ENCODE measurements around the gene WDR35. TPM values are rescaled to one million over a fixed set of nuclear protein-coding genes. Genes with fewer than 3 reads are reported as not detected.

The WDR35 gene
- total and polyA plus RNA-seq, 8 donors = 2.6 to 7.2 (median 3.8) TPM

- Histone ChIP-seq H3K4me1 (peaks cover 0 to 4% (median 0%) of the 10 kb centered on the region in 3 donors), H3K36me3 (no peaks in the 10 kb centered on the region), H3K4me3 (no peak overlapping the region), H3K27me3 (no peaks in the 10 kb centered on the region), H3K27ac (no peak overlapping the region), H3K9me3 (no peaks in the 10 kb centered on the region)
- no peak for DNase-seq
- intact Hi-C loops (cut with DNase I) = loop anchor here in 2 of 3 donors (5.0 to 10.0 kb wide), 3 partner anchors 500 to 1340 kb away; no protein-coding TSS in a partner anchor
- TF ChIP-seq, protein P1, sequence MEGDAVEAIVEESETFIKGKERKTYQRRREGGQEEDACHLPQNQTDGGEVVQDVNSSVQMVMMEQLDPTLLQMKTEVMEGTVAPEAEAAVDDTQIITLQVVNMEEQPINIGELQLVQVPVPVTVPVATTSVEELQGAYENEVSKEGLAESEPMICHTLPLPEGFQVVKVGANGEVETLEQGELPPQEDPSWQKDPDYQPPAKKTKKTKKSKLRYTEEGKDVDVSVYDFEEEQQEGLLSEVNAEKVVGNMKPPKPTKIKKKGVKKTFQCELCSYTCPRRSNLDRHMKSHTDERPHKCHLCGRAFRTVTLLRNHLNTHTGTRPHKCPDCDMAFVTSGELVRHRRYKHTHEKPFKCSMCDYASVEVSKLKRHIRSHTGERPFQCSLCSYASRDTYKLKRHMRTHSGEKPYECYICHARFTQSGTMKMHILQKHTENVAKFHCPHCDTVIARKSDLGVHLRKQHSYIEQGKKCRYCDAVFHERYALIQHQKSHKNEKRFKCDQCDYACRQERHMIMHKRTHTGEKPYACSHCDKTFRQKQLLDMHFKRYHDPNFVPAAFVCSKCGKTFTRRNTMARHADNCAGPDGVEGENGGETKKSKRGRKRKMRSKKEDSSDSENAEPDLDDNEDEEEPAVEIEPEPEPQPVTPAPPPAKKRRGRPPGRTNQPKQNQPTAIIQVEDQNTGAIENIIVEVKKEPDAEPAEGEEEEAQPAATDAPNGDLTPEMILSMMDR (IDR thresholded peaks at IDR 0.05) = no peak
- 54 to 62% methylated on average over 11 of the region's 11 CpGs for WGBS, 2 donors
- no peak for ATAC-seq
- no peak for FAIRE-seq
Observed at GRCh38 chr2:19864381-19864780, 125.5 kb downstream of the WDR35 start.

DNA sequence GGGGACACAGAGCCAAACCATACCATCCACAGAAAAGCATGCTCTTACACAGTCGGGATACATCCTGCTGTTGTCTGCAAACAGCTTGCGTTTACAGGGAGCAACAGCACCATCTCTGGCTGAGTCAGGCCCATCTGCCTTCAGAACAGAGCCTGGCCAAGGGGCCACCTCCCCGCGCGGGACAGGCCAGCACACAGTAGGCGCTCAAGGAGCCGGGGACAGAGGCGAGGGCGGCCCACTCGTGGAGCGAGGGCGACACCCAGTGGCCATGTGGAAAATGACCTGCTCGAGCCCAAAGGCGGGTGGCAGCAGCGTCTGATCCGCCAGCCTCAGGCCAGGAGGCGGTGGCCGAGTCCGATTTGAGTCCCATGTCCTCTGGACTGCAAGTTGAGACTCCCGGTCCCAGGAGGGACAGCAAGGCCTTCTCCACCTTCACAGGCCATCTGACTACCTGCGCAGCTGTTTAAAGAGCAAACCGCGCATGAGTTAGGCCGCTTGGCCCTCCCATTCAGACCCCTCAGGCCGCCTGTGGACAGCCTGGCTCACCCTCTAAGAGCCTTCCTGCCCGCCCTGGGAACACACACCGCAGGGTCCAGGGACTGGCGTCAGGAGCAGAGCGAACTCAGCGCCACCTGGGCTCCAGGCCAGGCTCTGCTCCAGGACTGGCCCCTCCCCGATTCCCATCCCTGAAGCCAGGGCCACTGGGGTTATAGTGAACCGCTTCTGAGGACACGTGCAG, 126.4 kb downstream of the WDR35 start:
- intact Hi-C loops (cut with DNase I) = loop anchor here in 2 of 3 donors (5.0 to 10.0 kb wide), 3 partner anchors 499 to 1339 kb away; no protein-coding TSS in a partner anchor
- ATAC-seq (peak; percentile 90 to 97 (median 94)), FAIRE-seq (no peak), DNase-seq (peak; percentile 37 to 91 (median 72))
- peaks cover 0 to 4% (median 0%) of the 10 kb centered on the region in 3 donors for H3K4me1 ChIP-seq
- WGBS, 2 donors = 9 to 12% methylated on average over 33 of the region's 33 CpGs
- no peaks in the 10 kb centered on the region for H3K27me3 ChIP-seq
- H3K4me3 ChIP-seq = peak overlapping the region in 1 of 4 donors; percentile 29
- TF ChIP-seq, protein P1 (IDR thresholded peaks at IDR 0.05) = peak; percentile 91 to 96 (median 94)
- H3K9me3 ChIP-seq = no peaks in the 10 kb centered on the region
- no peaks in the 10 kb centered on the region for H3K36me3 ChIP-seq
- H3K27ac ChIP-seq = no peak overlapping the region

DNA sequence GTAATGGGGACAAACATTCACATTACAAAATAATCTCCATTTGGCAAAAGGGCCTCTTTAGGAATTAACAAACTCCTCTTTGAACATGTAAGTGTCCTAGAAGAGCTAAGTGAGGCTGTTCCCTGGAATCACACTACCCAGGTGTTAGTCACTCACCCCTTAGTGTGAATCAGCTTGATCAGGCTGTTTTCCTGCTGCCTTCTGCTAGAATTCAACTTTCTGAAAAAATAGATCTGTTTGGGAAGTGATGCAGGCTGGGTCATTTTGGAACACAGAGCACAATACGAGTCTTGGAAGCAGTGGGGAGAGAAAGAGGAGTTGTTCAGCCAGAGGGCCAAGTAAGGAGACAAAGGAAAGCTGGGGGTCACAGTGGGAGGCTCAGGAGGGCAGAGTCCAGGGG, 128.1 kb downstream of the WDR35 start:
- ATAC-seq (no peak), DNase-seq (no peak), FAIRE-seq (no peak)
- Histone ChIP-seq H3K4me3 (no peak overlapping the region), H3K36me3 (no peaks in the 10 kb centered on the region), H3K27ac (no peak overlapping the region), H3K4me1 (peaks cover 0 to 4% (median 0%) of the 10 kb centered on the region in 3 donors), H3K27me3 (no peaks in the 10 kb centered on the region), H3K9me3 (no peaks in the 10 kb centered on the region)
- WGBS, 2 donors = 71 to 89% methylated on average over 1 of the region's 1 CpG
- TF ChIP-seq, protein P1 (IDR thresholded peaks at IDR 0.05) = no peak
- intact Hi-C loops (cut with DNase I) = loop anchor here in 2 of 3 donors (5.0 to 10.0 kb wide), 3 partner anchors 497 to 1337 kb away; no protein-coding TSS in a partner anchor

Other genes starting within 250 kb of the WDR35 start
- 1 to 10 TPM; 3.2 to 6.6 (median 4.2) TPM for gene TTC32, start 88.1 kb downstream of the WDR35 start, total RNA-seq
- gene TTC32, start 88.1 kb downstream of the WDR35 start, polyA plus RNA-seq = 10 to 100 TPM; 10.5 to 24.3 TPM
- 1 to 10 TPM in 1 of 6 donors, under 1 TPM in 3, not detected in 2; 0.25 to 3.5 (median 0.52) TPM for gene MATN3, start 22.6 kb upstream of the WDR35 start, total RNA-seq
- under 1 TPM; 0.23 to 0.54 TPM for gene MATN3, start 22.6 kb upstream of the WDR35 start, polyA plus RNA-seq
- 100 to 1,000 TPM in 3 of 6 donors, 10 to 100 TPM in 3; 57.8 to 162 (median 98.7) TPM for gene LAPTM4A, start 61.5 kb upstream of the WDR35 start, total RNA-seq
- gene LAPTM4A, start 61.5 kb upstream of the WDR35 start, polyA plus RNA-seq = 100 to 1,000 TPM in 1 of 2 donors, 10 to 100 TPM in 1; 60.0 to 163 TPM
- 10 to 100 TPM in 5 of 6 donors, 1 to 10 TPM in 1; 4.8 to 27.2 (median 20.1) TPM for gene SDC1, start 235.0 kb upstream of the WDR35 start, total RNA-seq
- gene SDC1, start 235.0 kb upstream of the WDR35 start, polyA plus RNA-seq = 10 to 100 TPM; 16.1 to 20.6 TPM

Data from pancreas (tissue), 10 donors.